ELF-1 (cell line): Measurements from ENCODE around the gene UBAC1.
"Not testable (repeated sequence)": the region's sequence is repeated elsewhere in the genome, so short reads cannot be mapped to it uniquely, and the experiment has no call there.

ENCODE experiments used
- DNase-seq: peaks from one replicate; pipeline ENCODE4 v3.0.0-alpha.2; 2016; ENCODE audit warnings: low read depth, low spot score

UBAC1 gene

GRCh38 chr9:135921749-135922310, 39.3 kb downstream of the UBAC1 start:
- no peak for DNase-seq

- DNase-seq = no peak
Measured at GRCh38 chr9:135920973-135921585, 40.1 kb downstream of the UBAC1 start.

- no peak for DNase-seq
Measured at GRCh38 chr9:135920256-135920930, 40.8 kb downstream of the UBAC1 start.

GRCh38 chr9:135919318-135919890, 41.8 kb downstream of the UBAC1 start:
- no peak for DNase-seq

GRCh38 chr9:135916227-135916626, 44.9 kb downstream of the UBAC1 start:
- not testable (repeated sequence) for DNase-seq

GRCh38 chr9:135914921-135915320, 46.3 kb downstream of the UBAC1 start:
- no peak for DNase-seq

GRCh38 chr9:135911233-135911632, 49.9 kb downstream of the UBAC1 start:
- DNase-seq = not testable (repeated sequence)

GRCh38 chr9:135910757-135911156, 50.4 kb downstream of the UBAC1 start:
- no peak for DNase-seq

GRCh38 chr9:135910216-135910615, 51.0 kb downstream of the UBAC1 start:
- no peak for DNase-seq

GRCh38 chr9:135909371-135909770, 51.8 kb downstream of the UBAC1 start:
- no peak for DNase-seq

GRCh38 chr9:135908754-135909204, 52.4 kb downstream of the UBAC1 start:
- no peak for DNase-seq

- DNase-seq = peak; percentile 43
Measured at GRCh38 chr9:135908093-135908753, 53.0 kb downstream of the UBAC1 start.

GRCh38 chr9:135907431-135908092, 53.6 kb downstream of the UBAC1 start, which contains the start of gene CAMSAP1:
CAMSAP1 (minus strand) TSS chr9:135907546; CDS start chr9:135907159, 387 bp downstream.
- DNase-seq = peak; percentile 84

GRCh38 chr9:135907006-135907430, 54.2 kb downstream of the UBAC1 start:
- DNase-seq = no peak

- peak; percentile 41 for DNase-seq
Measured at GRCh38 chr9:135906291-135907005, 54.7 kb downstream of the UBAC1 start.

GRCh38 chr9:135905380-135906258, 55.6 kb downstream of the UBAC1 start:
- no peak for DNase-seq

GRCh38 chr9:135903786-135904520, 57.2 kb downstream of the UBAC1 start:
- DNase-seq = no peak

GRCh38 chr9:135903358-135903656, 57.9 kb downstream of the UBAC1 start:
- DNase-seq = no peak

GRCh38 chr9:135902655-135903357, 58.4 kb downstream of the UBAC1 start:
- no peak for DNase-seq
